GM12891 (cell line): ENCODE data around the gene SFTPD.

Experiments
- POLR2A ChIP-seq: IDR thresholded peaks from 2 replicates; pipeline ENCODE4 v1.6.1; 2011; ENCODE audit warnings: low read depth, low read length, control low read depth
- POLR2AphosphoS5 ChIP-seq: IDR thresholded peaks from 2 replicates; pipeline ENCODE4 v1.6.1; 2011; ENCODE audit warnings: low read depth, low read length, control low read depth
- SPI1 ChIP-seq: IDR thresholded peaks from 2 replicates; pipeline ENCODE4 v1.6.1; 2011; ENCODE audit warnings: low read depth, low read length, control low read depth
- TAF1 ChIP-seq: IDR thresholded peaks from 2 replicates; pipeline ENCODE4 v1.6.1; 2011; ENCODE audit warnings: low read depth, low read length, control low read depth

DNA sequence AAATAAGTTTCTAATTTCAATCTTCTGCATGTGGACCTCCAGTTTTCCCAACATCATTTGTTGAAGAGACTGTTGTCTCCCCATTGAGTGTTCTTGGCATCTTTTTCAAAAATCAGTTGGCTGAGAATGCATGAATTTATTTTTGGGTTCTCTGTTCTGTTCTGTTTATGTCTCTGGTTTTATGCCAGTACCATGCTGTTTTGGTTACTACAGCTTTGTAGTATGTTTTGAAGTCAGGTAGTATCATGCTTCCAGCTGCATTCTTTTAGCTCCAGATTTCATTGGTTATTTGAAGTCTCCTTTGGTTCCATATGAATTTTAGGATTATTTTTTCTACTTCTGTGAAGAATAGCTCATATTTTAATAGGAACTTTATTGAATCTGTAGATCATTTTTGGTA is 21.2 kb upstream of the SFTPD start:
- TF ChIP-seq POLR2A (no peak), TAF1 (no peak), POLR2AphosphoS5 (no peak), SPI1 (no peak)
